Activated CD4-positive, alpha-beta T cell treated with anti-CD3 and anti-CD28 coated beads, Interleukin-2, amount 10 ng/mL, durations not matched to agents 24 days and 14 days (primary cell): ENCODE results near the gene URB2. TPM values are rescaled to one million over a fixed set of nuclear protein-coding genes. Genes with fewer than 3 reads are reported as not detected.
"Not testable (repeated sequence)": the region's sequence is repeated elsewhere in the genome, so short reads cannot be mapped to it uniquely, and the experiment has no call there.

ENCODE experiments used
- DNase-seq: peaks from one replicate; pipeline ENCODE4 v3.0.0; 2022
- H3K27ac Mint-ChIP-seq: one replicate; pipeline ENCODE4 v1.8.0; 2022; ENCODE audit warnings: mild to moderate bottlenecking, mixed read lengths
- H3K27me3 Mint-ChIP-seq: one replicate; pipeline ENCODE4 v1.8.0; 2022; ENCODE audit warnings: mixed read lengths
- H3K36me3 Mint-ChIP-seq: one replicate; pipeline ENCODE4 v1.8.0; 2022; ENCODE audit warnings: low read depth, mild to moderate bottlenecking, mixed read lengths
- H3K4me1 Mint-ChIP-seq: one replicate; pipeline ENCODE4 v1.8.0; 2021; ENCODE audit warnings: mixed read lengths
- H3K4me3 Mint-ChIP-seq: one replicate; pipeline ENCODE4 v1.8.0; 2022; ENCODE audit warnings: mild to moderate bottlenecking, moderate library complexity, mixed read lengths
- H3K9me3 Mint-ChIP-seq: one replicate; pipeline ENCODE4 v1.8.0; 2021; ENCODE audit warnings: mixed read lengths
- intact Hi-C: fragments of 100-400 bp; cut with micrococcal nuclease; formaldehyde crosslinking; loops from one replicate; pipeline ENCODE4 v1.15.1; 2023
- total RNA-seq: library from RNA; stranded (reverse); gene quantifications from 2 replicates; pipeline ENCODE4 v1.2.3, GENCODE V29; 2022

Gene URB2
- total RNA-seq, 1 donor from 2014 or later, result 35.8 TPM

- Mint-ChIP-seq H3K36me3 (no peaks in the 10 kb centered on the region), H3K4me1 (no peaks in the 10 kb centered on the region), H3K4me3 (no peak overlapping the region), H3K9me3 (no peaks in the 10 kb centered on the region), H3K27ac (no peak overlapping the region), H3K27me3 (peaks cover 5% of the 10 kb centered on the region)
- no peak for DNase-seq
- intact Hi-C loops, result no loop called here
Measured at GRCh38 chr1:229699613-229700267, 73.7 kb downstream of the URB2 start.

GRCh38 chr1:229704157-229704556, 78.1 kb downstream of the URB2 start:
- Mint-ChIP-seq H3K27ac (no peak overlapping the region), H3K4me3 (no peak overlapping the region), H3K9me3 (peaks cover 4% of the 10 kb centered on the region), H3K4me1 (no peaks in the 10 kb centered on the region), H3K27me3 (peaks cover 13% of the 10 kb centered on the region), H3K36me3 (no peaks in the 10 kb centered on the region)
- no peak for DNase-seq
- intact Hi-C loops, result no loop called here

DNA sequence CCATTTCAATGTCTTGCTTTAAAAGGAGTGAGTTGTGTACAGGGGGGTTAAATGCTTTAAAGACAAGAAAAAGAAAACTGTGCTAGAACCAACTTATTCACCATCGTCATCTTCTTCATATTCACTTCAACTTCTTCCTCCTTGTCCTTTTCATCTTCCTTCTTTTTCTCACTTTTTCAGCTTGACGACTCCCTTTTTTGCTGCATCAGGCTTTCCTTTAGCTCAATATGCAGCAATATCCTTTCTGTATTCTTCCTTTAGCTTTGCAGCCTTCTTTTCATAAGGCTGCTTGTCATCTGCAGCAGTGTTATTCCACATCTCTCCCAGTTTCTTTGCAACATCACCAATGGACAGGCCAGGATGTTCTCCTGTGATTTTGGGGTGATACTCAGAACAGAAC, 79.1 kb downstream of the URB2 start:
- H3K4me1 Mint-ChIP-seq, H3K36me3 Mint-ChIP-seq, H3K9me3 Mint-ChIP-seq, H3K4me3 Mint-ChIP-seq, H3K27ac Mint-ChIP-seq, intact Hi-C loops: not testable (repeated sequence)
- peak; percentile 10 for DNase-seq
- H3K27me3 Mint-ChIP-seq, result peaks cover 14% of the 10 kb centered on the region

DNA sequence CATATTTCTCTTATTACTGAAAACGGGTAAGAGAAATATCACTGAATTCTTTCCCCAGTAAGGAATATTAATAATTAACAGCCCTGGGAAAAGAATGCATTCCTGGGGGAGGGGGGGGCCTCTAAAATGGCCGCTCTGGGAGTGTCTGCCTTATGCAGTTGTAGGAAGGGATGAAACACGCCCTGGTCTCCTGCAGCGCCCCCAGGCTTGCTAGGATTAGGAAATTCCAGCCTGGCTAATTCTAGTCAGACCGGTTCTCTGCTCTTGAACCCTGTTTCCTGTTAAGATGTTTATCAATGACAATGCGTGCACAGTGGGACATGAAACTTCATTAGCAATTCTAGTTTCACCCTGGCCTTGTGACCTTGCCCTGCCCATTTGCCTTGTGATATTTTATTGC, 81.1 kb downstream of the URB2 start:
- DNase-seq, H3K27ac Mint-ChIP-seq, H3K4me1 Mint-ChIP-seq, H3K9me3 Mint-ChIP-seq, H3K4me3 Mint-ChIP-seq, H3K36me3 Mint-ChIP-seq, intact Hi-C loops: not testable (repeated sequence)
- H3K27me3 Mint-ChIP-seq, result peaks cover 13% of the 10 kb centered on the region

DNA sequence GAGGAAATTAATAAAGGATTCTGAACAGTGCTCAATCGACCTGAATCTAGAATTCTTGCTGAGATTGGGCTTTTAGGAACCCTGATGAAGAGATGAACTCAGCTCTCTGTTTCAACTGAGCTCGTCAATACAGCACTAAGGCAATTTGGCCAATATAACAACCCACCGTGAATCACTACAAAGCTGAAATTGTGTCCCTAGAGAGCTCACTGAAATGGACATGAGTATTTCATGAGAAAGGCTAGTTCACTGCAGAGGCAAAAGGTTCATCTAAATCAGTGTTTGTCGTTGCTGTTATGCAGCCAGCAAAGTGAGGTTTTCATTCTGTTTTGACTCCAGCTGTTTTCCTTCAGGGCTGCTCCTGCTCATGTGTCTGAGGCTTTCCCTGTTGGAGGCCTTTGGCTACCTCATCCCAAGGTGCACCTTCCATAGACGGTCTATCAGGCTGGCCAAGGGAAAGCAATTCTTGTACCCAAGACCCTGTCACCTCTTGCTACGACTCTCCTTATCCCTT, 83.5 kb downstream of the URB2 start:
- no peak for DNase-seq
- peaks cover 4% of the 10 kb centered on the region for H3K9me3 Mint-ChIP-seq
- H3K27ac Mint-ChIP-seq, result no peak overlapping the region
- H3K36me3 Mint-ChIP-seq, result no peaks in the 10 kb centered on the region
- no peaks in the 10 kb centered on the region for H3K4me1 Mint-ChIP-seq
- peaks cover 12% of the 10 kb centered on the region for H3K27me3 Mint-ChIP-seq
- no peak overlapping the region for H3K4me3 Mint-ChIP-seq
- intact Hi-C loops, result no loop called here

Other genes starting within 250 kb of the URB2 start
- gene ACTA1, start 192.2 kb upstream of the URB2 start, total RNA-seq, result not detected in 2 replicates
- gene NUP133, start 117.9 kb upstream of the URB2 start, total RNA-seq, result 52.3 and 52.9 TPM in 2 replicates
- 46.5 and 49.7 TPM in 2 replicates for gene ABCB10, start 67.5 kb upstream of the URB2 start, total RNA-seq
- 29.7 and 30.7 TPM in 2 replicates for gene TAF5L, start 125 bp upstream of the URB2 start, total RNA-seq